GM12878 (cell line): ENCODE data around the gene CRTC3. TPM values are rescaled to one million over a fixed set of nuclear protein-coding genes. Genes with fewer than 3 reads are reported as not detected.

Experiments used
- ATAC-seq: fragments of 200-7000 bp; cut with Tn5 transposase; 3 replicates; pipeline ENCODE4 v1.9.1; 2020; ENCODE audit warnings: mild to moderate bottlenecking, moderate library complexity
- BruUV-seq: library from RNA; stranded (reverse); fragments of 400-500 nt; replicated peaks from 2 replicates; lab custom pipeline; 2021; lab: Mats Ljungman, UMichigan
- CTCF ChIA-PET: fragments of 300-600 bp; sonication (Branson Sonifier 250); formaldehyde crosslinking; extraction: SDS; loops from one replicate; lab custom pipeline; 2021; ENCODE audit warnings: inconsistent platforms; lab: Yijun Ruan, JAX
- POLR2A ChIA-PET: fragments of 350-600 bp; formaldehyde crosslinking; extraction: SDS; loops from one replicate; lab custom pipeline; 2021; ENCODE audit warnings: inconsistent platforms; lab: Charles Lee
- RAD21 ChIA-PET: fragments of 300-600 bp; sonication (Branson Sonifier 250); formaldehyde crosslinking; loops from one replicate; lab custom pipeline; 2023; ENCODE audit warnings: antibody characterized with exemption; ENCODE audit not compliant: unreplicated experiment; lab: Charles Lee
- SMC1A ChIA-PET: fragments of 300-600 bp; sonication (Branson Sonifier 250); formaldehyde crosslinking; loops from one replicate; lab custom pipeline; 2023; ENCODE audit not compliant: unreplicated experiment, uncharacterized antibody; lab: Charles Lee
- DNase-seq: peaks from one replicate; pipeline ENCODE4 v3.0.0-alpha.2; 2011; ENCODE audit warnings: low read depth, low spot score
- FAIRE-seq: peaks from 3 replicates; lab custom pipeline; 2011; peaks lifted over from hg19 to GRCh38; lab: Jason Lieb, UNC
- H2AFZ ChIP-seq: 2 replicates; pipeline ENCODE4 v1.6.0; 2011; ENCODE audit warnings: low read depth, low read length, control low read depth; ENCODE audit not compliant: control insufficient read depth
- H3K27ac ChIP-seq: 2 replicates; pipeline ENCODE4 v1.5.1; 2011; ENCODE audit warnings: control low read depth; ENCODE audit not compliant: control insufficient read depth, insufficient read depth
- H3K27me3 ChIP-seq, 2 experiments: replicated peaks in 1 of 2; 2 replicates each; pipeline versions ENCODE4 v1.6.0 to v1.6.1; 2011; ENCODE audit warnings: low read length in 1 of 2; ENCODE audit not compliant: control insufficient read depth in 2 of 2, insufficient read depth in 2 of 2
- H3K36me3 ChIP-seq, 2 experiments: 2 replicates each; pipeline ENCODE4 v1.5.1; 2011; ENCODE audit warnings: low read length in 1 of 2; ENCODE audit not compliant: control insufficient read depth in 2 of 2, insufficient read depth in 2 of 2
- H3K4me1 ChIP-seq: 2 replicates; pipeline ENCODE4 v1.6.1; 2011; ENCODE audit warnings: mild to moderate bottlenecking, low read length, moderate library complexity, mixed read lengths; ENCODE audit not compliant: control insufficient read depth, insufficient read depth
- H3K4me2 ChIP-seq: 2 replicates; pipeline ENCODE4 v1.6.0; 2011; ENCODE audit warnings: control low read depth; ENCODE audit not compliant: control insufficient read depth, insufficient read depth
- H3K4me3 ChIP-seq: fragments of 200-600 bp; sonication (generic); 2 replicates; pipeline ENCODE4 v1.5.1; 2016
- H3K79me2 ChIP-seq: 2 replicates; pipeline ENCODE4 v1.6.0; 2011; ENCODE audit warnings: low read length; ENCODE audit not compliant: control insufficient read depth, insufficient read depth
- H3K9ac ChIP-seq: 2 replicates; pipeline ENCODE4 v1.8.0; 2011; ENCODE audit warnings: low read length, control low read depth, mixed read lengths; ENCODE audit not compliant: control insufficient read depth, insufficient read depth
- H3K9me3 ChIP-seq: replicated peaks from 3 replicates; pipeline ENCODE4 v1.5.1; 2011; ENCODE audit warnings: mild to moderate bottlenecking, low read length; ENCODE audit not compliant: control insufficient read depth, insufficient read depth
- H4K20me1 ChIP-seq: 2 replicates; pipeline ENCODE4 v1.6.0; 2011; ENCODE audit not compliant: control insufficient read depth, insufficient read depth
- CBFB ChIP-seq: IDR thresholded peaks from 2 replicates; pipeline ENCODE4 v1.6.1; 2016; ENCODE audit warnings: antibody characterized with exemption, low read depth
- CEBPB ChIP-seq, 2 experiments: fragments of 150-350 bp in 1 of 2; IDR thresholded peaks; 2 replicates each; pipeline ENCODE4 v1.6.1; 2012 to 2014; ENCODE audit warnings: low read depth in 2 of 2, low read length in 2 of 2, borderline replicate concordance in 1 of 2, inconsistent platforms in 1 of 2
- HDAC6 ChIP-seq: fragments of 200-600 bp; sonication (generic); IDR thresholded peaks from one replicate; pipeline ENCODE4 v1.8.0; 2017; ENCODE audit warnings: antibody characterized with exemption; ENCODE audit not compliant: unreplicated experiment
- JUND ChIP-seq: IDR thresholded peaks from 2 replicates; pipeline ENCODE4 v1.6.1; 2012; ENCODE audit warnings: low read depth, mild to moderate bottlenecking, low read length, improper control_type of control experiment, moderate library complexity
- KLF5 ChIP-seq: fragments of 450-650 bp; IDR thresholded peaks from 2 replicates; pipeline ENCODE4 v1.6.1; 2014; ENCODE audit warnings: mild to moderate bottlenecking; ENCODE audit not compliant: partially characterized antibody
- MEF2A ChIP-seq: IDR thresholded peaks from 2 replicates; pipeline ENCODE4 v1.6.1; 2011; ENCODE audit warnings: low read depth, mild to moderate bottlenecking, low read length, moderate library complexity; ENCODE audit not compliant: insufficient read depth
- MXI1 ChIP-seq: fragments of 150-350 bp; IDR thresholded peaks from 2 replicates; pipeline ENCODE4 v1.6.1; 2011; ENCODE audit warnings: low read depth, mild to moderate bottlenecking, inconsistent platforms, low read length, improper control_type of control experiment
- NFIC ChIP-seq: IDR thresholded peaks from 2 replicates; pipeline ENCODE4 v1.6.1; 2012; ENCODE audit warnings: low read depth, mild to moderate bottlenecking, inconsistent platforms, low read length, moderate library complexity
- NFYB ChIP-seq: IDR thresholded peaks from 2 replicates; pipeline ENCODE4 v1.6.1; 2011; ENCODE audit warnings: low read depth, mild to moderate bottlenecking, low read length, improper control_type of control experiment, moderate library complexity; ENCODE audit not compliant: insufficient read depth
- NR2F1 ChIP-seq: fragments of 450-650 bp; conservative IDR thresholded peaks from 2 replicates; pipeline ENCODE4 v1.6.1; 2017; ENCODE audit warnings: mild to moderate bottlenecking
- POLR2AphosphoS5 ChIP-seq: IDR thresholded peaks from 2 replicates; pipeline ENCODE4 v1.6.1; 2011; ENCODE audit warnings: mild to moderate bottlenecking, low read length, inconsistent platforms
- TARDBP ChIP-seq: IDR thresholded peaks from 2 replicates; pipeline ENCODE4 v1.6.1; 2016; ENCODE audit warnings: borderline replicate concordance
- WGBS: methylation state at CpG from one replicate; pipeline ENCODE4 v1.1.6; 2016; ENCODE audit warnings: low lambda C conversion rate; ENCODE audit not compliant: insufficient replicate concordance, insufficient coverage; ENCODE audit errors: missing lambda C conversion rate; 5-methylcytosine and 5-hydroxymethylcytosine counted together
- in situ Hi-C: fragments of 300-500 bp; cut with MboI; formaldehyde crosslinking; loops from 9 replicates; pipeline ENCODE4 v1.14.3; 2018; ENCODE audit warnings: mixed read lengths
- intact Hi-C: fragments of 100-400 bp; cut with micrococcal nuclease; formaldehyde crosslinking; loops from one replicate; pipeline ENCODE4 v1.14.2; 2022; ENCODE audit not compliant: unreplicated experiment
- polyA plus RNA-seq, 11 experiments: library from polyadenylated mRNA; depleted of rRNA in 4 of 11; unstranded in 6 of 11; stranded (reverse) in 5 of 11; fragments of >200 nt; fragmentation: Nextera tagmentation in 4 of 11; fragmentation: Illumina TruSeq in 1 of 11; extraction: Ambion mirVana in 4 of 11; extraction: Trizol in 1 of 11; gene quantifications; 1 replicate in 1 of 11; 2 replicates in 10 of 11; pipeline versions ENCODE4 v1.2.1 to v1.2.3, GENCODE V29; 2011 to 2016; ENCODE audit warnings: inconsistent platforms in 2 of 11, missing spikeins in 2 of 11, low read depth in 1 of 11
- total RNA-seq, 4 experiments: library from RNA; depleted of rRNA in 3 of 4; stranded (reverse); fragments of >200 nt in 3 of 4; fragmentation: Illumina TruSeq in 1 of 4; extraction: Trizol in 1 of 4; gene quantifications; 2 replicates each; pipeline versions ENCODE4 v1.2.1 to v1.2.3, GENCODE V29; 2013 to 2021

The CRTC3 gene
- total and polyA plus RNA-seq, 10 of the 15 experiments (the other 5 are each of a cell fraction or from before 2014, with no cell fraction given), result 3.5 to 36.9 (median 18.9) TPM

DNA sequence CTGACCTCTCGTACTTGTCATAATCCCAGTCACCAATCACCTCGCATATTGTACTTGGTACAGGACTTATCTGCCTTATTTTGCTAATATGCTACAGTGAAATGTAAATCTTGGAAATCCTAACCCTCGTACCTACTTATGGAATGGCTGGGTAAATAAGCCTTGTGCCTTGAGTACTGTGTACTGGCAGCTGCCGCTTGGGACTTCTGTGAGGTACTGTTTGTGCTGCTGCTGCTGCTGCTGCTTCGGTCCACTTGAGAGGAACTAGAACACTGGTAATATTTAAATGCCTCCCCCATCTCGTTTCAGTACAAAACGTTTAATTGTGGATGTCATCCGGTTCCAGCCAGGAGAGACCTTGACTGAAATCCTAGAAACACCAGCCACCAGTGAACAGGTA is 42.5 kb upstream of the CRTC3 start:
- H3K27ac ChIP-seq, result no peak overlapping the region
- no peak for FAIRE-seq
- ChIA-PET POLR2A (no interaction called here), SMC1A (interaction anchor here (1.6 kb wide), 1 partner anchor 8 kb away, joined by 5 read pairs; no protein-coding TSS in a partner anchor), CTCF (no interaction called here), RAD21 (no interaction called here)
- no peak for ATAC-seq
- H3K4me1 ChIP-seq, result no peaks in the 10 kb centered on the region
- no peak for DNase-seq
- H4K20me1 ChIP-seq, result no peaks in the 10 kb centered on the region
- BruUV-seq, result no TSS peak
- H3K4me3 ChIP-seq, result no peak overlapping the region
- no peak overlapping the region for H3K9ac ChIP-seq
- intact Hi-C loops, result loop anchor here (10.0 kb wide), 1 partner anchor 788 kb away; no protein-coding TSS in a partner anchor
- no peak overlapping the region for H3K4me2 ChIP-seq
- no peaks in the 10 kb centered on the region for H3K9me3 ChIP-seq
- in situ Hi-C loops, result no loop called here
- H3K27me3 ChIP-seq, result no peaks in the 10 kb centered on the region
- 84% methylated on average over 8 of the region's 8 CpGs for WGBS
- peaks cover 10 to 37% of the 10 kb centered on the region in 2 experiments for H3K36me3 ChIP-seq
- H3K79me2 ChIP-seq, result no peaks in the 10 kb centered on the region
- H2AFZ ChIP-seq, result no peak overlapping the region
- TF ChIP-seq MEF2A (no peak), CBFB (no peak), TARDBP (no peak), POLR2AphosphoS5 (no peak), JUND (no peak), HDAC6 (no peak), NFYB (no peak), MXI1 (no peak), KLF5 (no peak), NR2F1 (no peak), CEBPB (IDR thresholded peaks at IDR 0.05; ENCODE audit: borderline replicate concordance in 1 of 2, low read depth in 2 of 2, low read length in 2 of 2) (no peak), NFIC (no peak)
